Fibroblast of skin of left quadriceps (primary cell): ENCODE data around the gene MINK1.

Experiments used
- DNase-seq, 2 experiments: peaks; one replicate each; pipeline ENCODE4 v3.0.0-alpha.2; 2013; ENCODE audit warnings: low read depth in 2 of 2

The MINK1 gene

GRCh38 chr17:4872786-4873185, 39.6 kb downstream of the MINK1 start:
- no peak for DNase-seq

DNA sequence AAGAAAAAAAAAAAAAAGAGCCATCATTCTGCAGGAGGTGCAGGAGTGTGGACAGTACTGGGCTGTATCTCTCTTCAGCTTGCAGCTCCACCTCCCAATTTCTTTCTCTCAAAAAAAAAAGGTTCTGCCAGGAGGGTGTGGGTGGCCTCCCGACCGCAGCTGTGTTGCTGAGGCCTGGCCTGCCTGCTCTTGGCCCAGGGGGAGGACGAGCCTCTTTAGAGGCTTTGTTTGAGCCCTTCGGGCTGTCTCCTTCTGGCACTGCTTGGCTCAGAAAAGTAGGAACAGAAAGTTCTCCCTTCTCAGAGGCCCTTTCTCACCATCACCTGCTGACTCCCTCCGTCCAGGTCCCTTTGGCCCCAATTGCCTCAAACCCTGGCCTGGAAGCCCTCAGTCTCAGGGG, 43.9 kb downstream of the MINK1 start:
- no peak for DNase-seq

DNA sequence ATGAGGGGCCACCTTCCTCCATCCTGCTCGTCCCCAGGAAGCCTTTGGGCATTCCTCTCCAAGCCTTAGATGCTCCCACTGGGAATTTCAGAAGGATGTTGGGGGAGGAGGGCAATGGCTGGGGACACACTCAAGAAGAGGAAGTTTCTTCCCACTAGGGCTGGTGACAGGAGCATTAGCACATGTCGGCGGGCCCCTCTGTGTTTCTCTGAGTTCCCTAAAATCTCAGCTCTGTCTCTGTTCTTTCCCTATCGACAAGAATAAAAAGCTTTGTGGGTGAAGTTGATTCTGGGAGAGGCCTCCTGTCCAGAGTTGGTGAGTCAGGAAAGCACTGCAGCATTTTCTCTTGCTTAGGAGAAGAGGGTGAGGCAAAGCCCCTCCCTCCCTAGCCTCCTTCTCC, 46.5 kb downstream of the MINK1 start:
- no peak for DNase-seq

DNA sequence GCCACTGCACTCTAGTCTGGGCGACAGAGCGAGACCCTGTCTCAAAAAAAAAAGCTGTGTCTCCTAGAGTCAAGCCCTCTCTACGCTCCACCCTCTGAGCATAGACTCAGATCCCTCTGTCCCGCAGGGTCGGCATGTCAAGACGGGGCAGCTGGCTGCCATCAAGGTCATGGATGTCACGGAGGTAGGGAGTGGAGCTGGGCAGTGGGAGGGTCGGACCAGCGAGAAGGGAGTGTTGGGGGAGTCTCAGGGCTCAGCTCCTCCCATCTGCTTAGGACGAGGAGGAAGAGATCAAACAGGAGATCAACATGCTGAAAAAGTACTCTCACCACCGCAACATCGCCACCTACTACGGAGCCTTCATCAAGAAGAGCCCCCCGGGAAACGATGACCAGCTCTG, 47.7 kb downstream of the MINK1 start:
- no peak for DNase-seq

DNA sequence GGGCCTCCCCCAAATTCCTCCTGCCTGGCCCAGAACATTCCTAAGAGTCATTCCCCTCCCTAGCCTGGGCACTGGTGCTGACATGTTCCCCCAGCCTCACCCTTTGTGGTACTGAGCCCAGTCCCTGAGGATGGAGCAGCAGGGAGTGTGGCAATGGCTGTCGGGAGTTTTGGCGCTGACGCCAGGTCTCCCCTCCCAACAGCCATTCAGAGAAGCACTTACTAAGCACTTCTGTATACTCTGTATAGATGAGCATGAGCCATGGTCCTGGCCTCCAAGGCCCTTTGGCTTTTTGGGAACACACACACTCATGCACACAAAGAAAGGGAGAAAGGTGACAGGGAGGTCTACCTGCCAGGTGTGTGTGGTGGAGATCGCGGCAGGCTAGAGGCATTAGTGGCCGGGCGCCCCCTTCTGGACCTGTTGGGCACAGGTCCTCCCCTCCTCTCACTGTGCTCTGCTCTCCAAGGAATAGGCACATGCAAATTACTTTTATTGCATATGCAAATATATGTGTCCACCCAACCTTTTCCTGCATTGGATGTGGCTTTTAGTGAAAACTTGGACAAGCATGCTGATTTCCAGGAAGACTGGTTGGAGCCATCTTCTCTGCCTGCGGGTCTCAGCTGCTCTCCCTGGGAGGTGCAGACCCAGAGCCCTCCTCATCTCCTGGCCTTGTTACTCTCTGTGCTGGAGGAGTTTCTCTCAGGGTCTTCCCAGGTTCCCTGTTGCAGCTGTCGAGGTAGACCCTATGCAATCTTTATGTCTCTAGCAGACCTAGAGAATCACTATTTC, 48.8 kb downstream of the MINK1 start:
- no peak for DNase-seq

DNA sequence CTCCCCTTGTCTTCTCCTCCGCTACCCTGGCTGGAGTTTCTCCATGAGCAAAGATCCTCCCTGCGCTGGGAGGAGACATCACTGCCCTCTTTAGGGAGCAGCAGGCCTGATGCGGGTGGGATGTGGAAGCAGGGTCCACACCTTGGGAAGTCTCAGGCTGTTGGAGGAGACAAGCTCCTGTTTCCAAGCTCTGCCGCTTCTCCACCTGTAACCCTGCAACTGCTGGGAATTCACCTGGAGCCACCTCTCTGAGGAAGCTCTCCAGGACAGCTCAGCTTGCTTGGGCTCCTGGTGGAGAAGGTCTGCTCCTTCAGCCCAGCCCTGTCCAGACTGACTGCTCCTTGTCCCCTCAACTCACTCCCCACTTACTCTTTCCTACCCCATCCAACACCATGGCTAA, 51.3 kb downstream of the MINK1 start:
- no peak for DNase-seq

DNA sequence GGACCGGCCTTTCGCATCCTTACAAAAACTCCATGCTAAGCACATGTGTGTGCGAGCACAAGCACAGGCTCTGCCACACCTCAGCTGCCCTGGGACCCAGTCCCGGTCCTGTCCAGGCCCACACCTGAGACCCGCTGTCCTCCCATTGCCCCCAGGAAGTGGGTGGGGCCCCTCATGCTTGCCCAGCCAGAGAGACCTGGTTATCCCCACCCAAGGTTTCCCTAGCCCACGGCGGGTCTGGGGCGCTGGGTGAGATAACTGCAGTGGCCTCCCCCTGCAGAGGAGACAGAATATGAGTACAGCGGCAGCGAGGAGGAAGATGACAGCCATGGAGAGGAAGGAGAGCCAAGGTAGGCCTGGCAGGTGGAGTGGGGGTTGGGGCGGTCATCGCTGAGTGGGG, 53.7 kb downstream of the MINK1 start:
- DNase-seq = no peak

DNA sequence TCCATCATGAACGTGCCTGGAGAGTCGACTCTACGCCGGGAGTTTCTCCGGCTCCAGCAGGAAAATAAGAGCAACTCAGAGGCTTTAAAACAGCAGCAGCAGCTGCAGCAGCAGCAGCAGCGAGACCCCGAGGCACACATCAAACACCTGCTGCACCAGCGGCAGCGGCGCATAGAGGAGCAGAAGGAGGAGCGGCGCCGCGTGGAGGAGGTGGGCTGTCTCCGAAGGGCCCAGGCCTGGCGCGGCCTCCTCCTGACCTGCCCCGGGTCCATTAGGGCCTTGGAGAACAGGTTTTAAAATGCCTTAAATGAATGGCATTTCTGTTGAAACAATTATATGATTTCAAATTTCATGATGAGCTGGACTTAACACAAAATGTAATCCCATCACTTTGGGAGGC, 54.4 kb downstream of the MINK1 start:
- no peak for DNase-seq

DNA sequence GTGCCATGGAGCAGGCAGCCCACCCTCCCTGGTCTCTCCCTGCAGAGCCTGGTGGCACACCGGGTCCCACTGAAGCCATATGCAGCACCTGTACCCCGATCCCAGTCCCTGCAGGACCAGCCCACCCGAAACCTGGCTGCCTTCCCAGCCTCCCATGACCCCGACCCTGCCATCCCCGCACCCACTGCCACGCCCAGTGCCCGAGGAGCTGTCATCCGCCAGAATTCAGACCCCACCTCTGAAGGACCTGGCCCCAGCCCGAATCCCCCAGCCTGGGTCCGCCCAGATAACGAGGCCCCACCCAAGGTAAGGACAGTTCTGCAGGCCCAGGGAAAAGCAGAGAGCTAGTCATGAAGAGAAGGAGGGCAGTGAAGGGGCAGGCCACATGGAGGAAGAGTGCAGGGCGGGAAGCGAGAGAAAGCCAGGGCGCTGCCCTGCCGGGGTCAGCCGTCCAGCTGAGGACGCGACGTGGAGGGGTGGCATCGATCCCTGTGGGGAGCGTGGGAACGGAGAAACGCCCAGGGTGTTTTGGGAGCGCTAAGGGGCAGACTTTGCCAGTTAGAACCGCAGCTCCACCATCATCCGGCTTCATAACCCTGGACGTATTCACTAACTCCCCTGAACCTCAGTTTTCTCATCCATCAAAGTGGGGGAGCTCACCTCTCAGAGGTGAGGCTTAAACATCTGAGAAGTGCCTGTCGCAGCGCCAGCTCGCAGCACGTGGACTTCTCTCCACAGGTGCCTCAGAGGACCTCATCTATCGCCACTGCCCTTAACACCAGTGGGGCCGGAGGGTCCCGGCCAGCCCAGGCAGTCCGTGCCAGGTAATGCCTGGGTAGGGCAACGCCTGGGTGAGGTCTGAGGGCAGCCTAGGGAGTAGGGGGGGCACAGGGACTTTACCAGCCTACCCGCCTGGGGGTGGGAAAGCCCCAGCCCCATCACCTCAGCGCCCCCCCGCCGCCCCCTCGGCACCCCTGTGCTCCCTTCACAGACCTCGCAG, 58.6 kb downstream of the MINK1 start:
- no peak for DNase-seq

DNA sequence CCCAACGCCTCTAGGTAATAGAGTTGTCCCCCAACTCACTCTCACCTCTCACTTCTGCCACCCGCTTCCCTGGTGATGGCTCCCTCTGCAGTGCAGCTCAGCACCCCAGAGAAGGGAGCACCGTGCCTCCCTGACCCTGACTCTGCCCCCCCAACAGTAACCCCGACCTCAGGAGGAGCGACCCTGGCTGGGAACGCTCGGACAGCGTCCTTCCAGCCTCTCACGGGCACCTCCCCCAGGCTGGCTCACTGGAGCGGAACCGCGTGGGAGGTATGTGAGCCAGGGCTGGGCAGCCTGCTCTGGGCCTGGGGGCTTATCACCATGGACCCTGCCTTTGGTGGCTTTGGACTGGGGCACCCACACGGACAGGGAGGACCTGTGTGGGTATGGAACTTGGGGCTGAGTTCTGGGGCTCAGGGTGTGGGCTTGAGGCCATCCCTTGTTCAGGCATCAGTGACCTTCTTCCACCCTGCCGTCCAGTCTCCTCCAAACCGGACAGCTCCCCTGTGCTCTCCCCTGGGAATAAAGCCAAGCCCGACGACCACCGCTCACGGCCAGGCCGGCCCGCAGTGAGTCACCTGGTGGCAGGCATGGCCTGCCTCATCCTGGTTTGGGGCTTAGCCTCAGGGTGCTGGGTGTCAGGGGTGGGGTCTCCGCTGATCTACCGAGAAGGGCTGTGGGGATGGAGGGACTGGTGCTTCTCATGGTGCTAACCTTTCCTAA, 59.5 kb downstream of the MINK1 start:
- DNase-seq = no peak

DNA sequence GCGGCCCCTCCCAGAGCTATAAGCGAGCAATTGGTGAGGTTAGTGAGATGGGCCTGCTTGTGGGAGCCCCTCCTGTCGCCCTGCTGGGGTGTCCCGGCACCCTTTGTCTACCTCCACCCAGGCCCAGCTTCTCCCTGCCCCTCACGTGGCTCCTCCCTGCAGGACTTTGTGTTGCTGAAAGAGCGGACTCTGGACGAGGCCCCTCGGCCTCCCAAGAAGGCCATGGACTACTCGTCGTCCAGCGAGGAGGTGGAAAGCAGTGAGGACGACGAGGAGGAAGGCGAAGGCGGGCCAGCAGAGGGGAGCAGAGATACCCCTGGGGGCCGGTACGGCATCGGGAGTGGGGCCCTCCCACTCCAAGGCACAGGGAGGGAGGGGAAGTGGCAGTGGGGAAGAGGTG, 60.1 kb downstream of the MINK1 start:
- DNase-seq = no peak

DNA sequence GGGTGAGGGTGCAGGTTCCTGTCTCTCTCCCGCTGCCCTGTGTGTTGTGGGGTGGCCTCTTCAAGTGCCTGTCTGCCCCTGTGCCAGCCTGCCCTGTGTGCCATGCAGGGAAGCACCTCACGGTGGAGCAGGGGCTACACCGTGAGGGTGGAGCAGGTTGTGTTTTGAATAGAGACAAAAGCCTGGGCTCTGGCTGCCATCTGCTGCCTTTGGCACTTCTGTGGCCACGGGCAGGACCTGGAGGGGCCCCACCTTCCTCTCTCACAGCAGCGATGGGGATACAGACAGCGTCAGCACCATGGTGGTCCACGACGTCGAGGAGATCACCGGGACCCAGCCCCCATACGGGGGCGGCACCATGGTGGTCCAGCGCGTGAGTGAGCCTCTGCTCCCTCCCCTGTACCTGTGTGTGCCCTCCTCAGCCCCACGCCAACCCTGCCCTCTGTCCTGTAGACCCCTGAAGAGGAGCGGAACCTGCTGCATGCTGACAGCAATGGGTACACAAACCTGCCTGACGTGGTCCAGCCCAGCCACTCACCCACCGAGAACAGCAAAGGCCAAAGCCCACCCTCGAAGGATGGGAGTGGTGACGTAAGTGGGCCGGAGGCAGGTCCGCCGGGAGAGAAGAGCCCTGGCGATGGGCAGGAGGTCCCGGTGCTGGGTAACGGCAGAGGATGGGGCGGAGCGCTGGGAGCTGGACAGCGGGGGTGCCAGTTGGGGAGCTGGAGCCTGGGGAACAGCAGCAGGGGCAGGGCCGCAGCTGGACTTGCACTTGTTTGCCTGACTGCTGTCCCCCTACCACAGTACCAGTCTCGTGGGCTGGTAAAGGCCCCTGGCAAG, 60.8 kb downstream of the MINK1 start:
- no peak for DNase-seq

GRCh38 chr17:4895121-4895520, 62.0 kb downstream of the MINK1 start:
- DNase-seq = no peak

GRCh38 chr17:4895657-4896331, 62.7 kb downstream of the MINK1 start:
- no peak for DNase-seq

DNA sequence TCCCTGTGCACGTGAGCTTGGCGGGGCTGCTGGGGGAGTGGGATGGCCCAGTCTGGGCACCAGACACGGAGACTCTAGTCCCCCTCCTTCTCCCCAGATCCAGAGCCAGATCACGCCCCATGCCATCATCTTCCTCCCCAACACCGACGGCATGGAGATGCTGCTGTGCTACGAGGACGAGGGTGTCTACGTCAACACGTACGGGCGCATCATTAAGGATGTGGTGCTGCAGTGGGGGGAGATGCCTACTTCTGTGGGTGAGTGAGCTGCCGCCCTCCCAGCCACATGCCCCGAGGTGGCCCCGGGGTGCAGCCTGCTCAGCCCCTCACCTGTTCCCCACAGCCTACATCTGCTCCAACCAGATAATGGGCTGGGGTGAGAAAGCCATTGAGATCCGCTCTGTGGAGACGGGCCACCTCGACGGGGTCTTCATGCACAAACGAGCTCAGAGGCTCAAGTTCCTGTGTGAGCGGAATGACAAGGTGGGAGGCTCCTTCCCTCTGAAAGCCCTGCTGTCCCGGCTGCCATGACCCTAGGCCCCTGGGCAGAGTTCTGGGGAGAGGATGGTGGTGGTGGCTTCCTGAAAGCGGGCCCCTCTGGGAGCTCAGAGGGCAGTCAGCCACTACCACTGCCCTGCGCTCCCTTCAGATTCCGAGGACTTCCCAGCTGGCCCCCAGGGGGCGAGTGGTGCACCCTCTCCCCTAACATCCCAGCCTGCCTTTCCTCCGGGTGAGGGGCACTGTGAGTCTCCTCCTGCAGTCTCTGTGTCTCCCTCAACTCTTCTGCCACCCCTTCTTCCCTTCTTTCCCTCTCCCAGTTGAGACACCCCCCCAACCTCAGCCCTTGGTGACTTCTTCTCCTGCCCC, 63.4 kb downstream of the MINK1 start:
- DNase-seq = no peak

DNA sequence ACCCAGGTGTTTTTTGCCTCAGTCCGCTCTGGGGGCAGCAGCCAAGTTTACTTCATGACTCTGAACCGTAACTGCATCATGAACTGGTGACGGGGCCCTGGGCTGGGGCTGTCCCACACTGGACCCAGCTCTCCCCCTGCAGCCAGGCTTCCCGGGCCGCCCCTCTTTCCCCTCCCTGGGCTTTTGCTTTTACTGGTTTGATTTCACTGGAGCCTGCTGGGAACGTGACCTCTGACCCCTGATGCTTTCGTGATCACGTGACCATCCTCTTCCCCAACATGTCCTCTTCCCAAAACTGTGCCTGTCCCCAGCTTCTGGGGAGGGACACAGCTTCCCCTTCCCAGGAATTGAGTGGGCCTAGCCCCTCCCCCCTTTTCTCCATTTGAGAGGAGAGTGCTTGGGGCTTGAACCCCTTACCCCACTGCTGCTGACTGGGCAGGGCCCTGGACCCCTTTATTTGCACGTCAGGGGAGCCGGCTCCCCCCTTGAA, 64.1 kb downstream of the MINK1 start:
- DNase-seq = no peak

GRCh38 chr17:4897785-4898184, 64.6 kb downstream of the MINK1 start:
- DNase-seq = no peak

DNA sequence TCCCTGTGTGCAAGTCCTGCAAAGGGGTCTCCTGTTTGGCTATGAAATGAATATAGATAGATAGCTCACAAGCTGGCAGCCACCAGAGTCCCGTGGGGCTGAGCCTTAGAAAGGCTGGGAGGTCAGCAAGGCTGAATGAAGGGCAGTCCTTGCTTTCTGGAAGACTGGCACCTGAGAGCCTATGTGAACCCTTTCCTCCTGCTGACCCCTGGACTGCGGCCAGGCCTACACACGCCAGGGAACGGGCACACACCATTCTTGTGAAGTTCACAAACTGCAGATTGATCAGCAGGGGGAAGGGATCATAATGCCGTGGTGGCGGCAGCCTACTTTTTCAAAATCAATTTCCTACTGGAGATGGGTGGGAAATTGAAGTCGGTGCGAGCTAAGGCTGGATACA, 65.2 kb downstream of the MINK1 start:
- DNase-seq = no peak

- no peak for DNase-seq
Observed at GRCh38 chr17:4898927-4899326, 65.8 kb downstream of the MINK1 start.
